Nephron progenitor cell (in vitro differentiated cells): Measurements from ENCODE around the gene CA11.

Experiments used
- DNase-seq: peaks from one replicate; pipeline ENCODE4 v3.0.0; 2021
- H3K27ac Mint-ChIP-seq: 2 replicates; pipeline ENCODE4 v1.8.0; 2021; ENCODE audit warnings: mild to moderate bottlenecking, moderate library complexity, mixed read lengths
- H3K27me3 Mint-ChIP-seq: 2 replicates; pipeline ENCODE4 v1.8.0; 2021; ENCODE audit warnings: mild to moderate bottlenecking, low read depth, mixed read lengths; ENCODE audit not compliant: poor library complexity
- H3K36me3 Mint-ChIP-seq: 2 replicates; pipeline ENCODE4 v1.8.0; 2021; ENCODE audit warnings: low read depth, mixed read lengths
- H3K4me1 Mint-ChIP-seq: 2 replicates; pipeline ENCODE4 v1.8.0; 2021; ENCODE audit warnings: mixed read lengths
- H3K4me3 Mint-ChIP-seq: 2 replicates; pipeline ENCODE4 v1.8.0; 2021; ENCODE audit warnings: mild to moderate bottlenecking, moderate library complexity, mixed read lengths
- H3K9me3 Mint-ChIP-seq: 2 replicates; pipeline ENCODE4 v1.8.0; 2021; ENCODE audit warnings: mild to moderate bottlenecking, moderate library complexity, mixed read lengths
- CTCF ChIP-seq: fragments of 200-600 bp; sonication (generic); IDR thresholded peaks from 2 replicates; pipeline ENCODE4 v1.5.0; 2021; ENCODE audit warnings: antibody characterized with exemption

The CA11 gene

GRCh38 chr19:48641850-48642249 is 4.1 kb downstream of the CA11 start:
- no peak for TF ChIP-seq CTCF
- Mint-ChIP-seq H3K36me3 (peaks cover 12% of the 10 kb centered on the region), H3K9me3 (no peaks in the 10 kb centered on the region), H3K27me3 (peaks cover 11% of the 10 kb centered on the region), H3K4me3 (no peak overlapping the region), H3K27ac (no peak overlapping the region), H3K4me1 (peaks cover 43% of the 10 kb centered on the region)
- DNase-seq: no peak

- H3K27me3 Mint-ChIP-seq: peaks cover 7% of the 10 kb centered on the region
- peaks cover 12% of the 10 kb centered on the region for H3K36me3 Mint-ChIP-seq
- no peak for DNase-seq
- peaks cover 40% of the 10 kb centered on the region for H3K4me1 Mint-ChIP-seq
- no peaks in the 10 kb centered on the region for H3K9me3 Mint-ChIP-seq
- peak overlapping the region; percentile 86 for H3K27ac Mint-ChIP-seq
- H3K4me3 Mint-ChIP-seq: no peak overlapping the region
- no peak for TF ChIP-seq CTCF
These were observed 6.3 kb downstream of the CA11 start for GRCh38 chr19:48639483-48640375.

- peaks cover 12% of the 10 kb centered on the region for H3K36me3 Mint-ChIP-seq
These were observed 7.1 kb downstream of the CA11 start for GRCh38 chr19:48638831-48639381.

GRCh38 chr19:48637948-48638830 is 7.8 kb downstream of the CA11 start:
- H3K27ac Mint-ChIP-seq: peak overlapping the region; percentile 97
- peak; percentile 78 for DNase-seq
- no peaks in the 10 kb centered on the region for H3K9me3 Mint-ChIP-seq
- peaks cover 49% of the 10 kb centered on the region for H3K4me1 Mint-ChIP-seq
- peaks cover 12% of the 10 kb centered on the region for H3K36me3 Mint-ChIP-seq
- H3K27me3 Mint-ChIP-seq: peaks cover 7% of the 10 kb centered on the region
- peak overlapping the region; percentile 92 for H3K4me3 Mint-ChIP-seq
- TF ChIP-seq CTCF: no peak

More at GRCh38 chr19:48638831-48639381, 7.1 kb downstream of the CA11 start:
- Mint-ChIP-seq H3K27ac (peak overlapping the region; percentile 88), H3K4me1 (peaks cover 42% of the 10 kb centered on the region), H3K9me3 (no peaks in the 10 kb centered on the region), H3K27me3 (peaks cover 7% of the 10 kb centered on the region), H3K4me3 (peak overlapping the region; percentile 92)
- peak; percentile 49 for DNase-seq
- no peak for TF ChIP-seq CTCF

GRCh38 chr19:48637449-48637947 is 8.5 kb downstream of the CA11 start:
- peak overlapping the region; percentile 92 for H3K4me3 Mint-ChIP-seq
- DNase-seq: peak; percentile 97
- no peak for TF ChIP-seq CTCF
- peak overlapping the region; percentile 97 for H3K27ac Mint-ChIP-seq
- no peaks in the 10 kb centered on the region for H3K9me3 Mint-ChIP-seq
- H3K4me1 Mint-ChIP-seq: peaks cover 56% of the 10 kb centered on the region
- H3K36me3 Mint-ChIP-seq: peaks cover 12% of the 10 kb centered on the region
- H3K27me3 Mint-ChIP-seq: peaks cover 7% of the 10 kb centered on the region
